DMS153 (cell line): ENCODE data around the gene TMEM131.
"Not testable (repeated sequence)": the region's sequence is repeated elsewhere in the genome, so short reads cannot be mapped to it uniquely, and the experiment has no call there.

Experiments used
- DNase-seq: peaks from one replicate; lab custom pipeline; 2025; lab: John Stamatoyannopoulos, UW

TMEM131 gene

GRCh38 chr2:97953853-97954252 is 41.9 kb downstream of the TMEM131 start:
- DNase-seq = no peak

- no peak for DNase-seq
These were observed 43.4 kb downstream of the TMEM131 start for GRCh38 chr2:97952357-97952756.

DNA sequence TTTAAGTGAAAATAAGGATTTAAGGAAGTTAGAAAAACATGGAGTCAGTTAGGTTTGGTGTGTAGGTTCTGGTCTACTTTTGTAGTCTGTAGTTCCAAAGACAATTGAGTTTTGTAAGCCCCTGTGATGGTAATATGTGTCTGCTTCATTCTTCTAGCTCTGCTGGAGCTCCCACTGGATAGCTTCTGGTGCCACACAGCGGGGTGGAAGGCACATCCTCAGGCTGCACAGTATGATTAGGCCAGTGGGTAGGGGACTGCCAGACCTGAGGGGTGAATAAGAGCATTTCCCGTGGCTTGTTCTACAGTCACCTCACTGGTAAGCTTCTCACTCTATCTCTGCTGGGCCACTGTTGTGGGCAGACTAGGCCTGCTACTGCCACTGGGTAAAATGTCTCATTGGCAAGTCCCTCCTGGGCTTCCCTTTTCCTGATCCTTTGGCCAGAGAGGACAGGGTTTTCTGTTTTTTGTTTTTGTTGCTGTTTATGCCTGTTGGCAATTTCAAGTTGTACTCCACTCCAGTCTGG is 44.5 kb downstream of the TMEM131 start:
- DNase-seq = no peak

- no peak for DNase-seq
These were observed 45.2 kb downstream of the TMEM131 start for GRCh38 chr2:97950329-97951154.

DNA sequence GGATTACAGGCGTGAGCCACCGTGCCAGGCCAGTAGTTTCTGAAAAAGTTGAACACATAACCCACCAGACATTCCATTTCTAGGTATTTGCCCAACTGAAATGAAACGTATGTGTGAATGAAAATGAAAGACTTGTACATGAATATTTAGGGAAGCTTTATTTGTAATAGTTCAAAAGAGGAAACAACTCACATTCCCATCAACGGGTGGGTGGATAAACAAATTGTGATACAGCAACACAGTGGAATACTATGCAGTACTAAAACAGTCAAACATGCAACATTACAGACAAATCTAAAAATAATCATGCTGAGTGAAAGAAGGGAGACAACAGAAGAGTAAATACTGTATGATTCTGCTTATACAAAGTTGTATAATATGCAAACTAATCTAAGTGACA is 46.8 kb downstream of the TMEM131 start:
- DNase-seq = no peak

- no peak for DNase-seq
These were observed 50.0 kb downstream of the TMEM131 start for GRCh38 chr2:97945791-97946190.

DNA sequence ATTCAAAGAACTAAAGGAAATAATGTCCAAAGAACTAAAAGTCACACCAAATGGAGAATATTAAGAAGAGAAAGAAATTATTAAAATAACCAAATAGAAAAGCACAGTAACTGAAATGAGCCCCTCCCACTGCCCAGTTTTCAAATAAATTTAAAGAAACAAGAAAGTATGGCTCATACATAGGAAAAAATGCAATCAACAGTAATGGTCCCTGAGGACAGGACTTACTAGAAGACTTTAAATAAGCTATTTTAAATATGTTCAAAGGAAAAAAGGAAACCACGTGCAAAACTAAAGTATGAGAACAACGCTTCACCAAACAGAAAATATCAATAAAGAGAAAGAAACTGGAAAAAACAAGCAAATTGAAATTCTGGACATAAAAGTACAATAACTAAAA is 58.9 kb downstream of the TMEM131 start:
- no peak for DNase-seq

DNA sequence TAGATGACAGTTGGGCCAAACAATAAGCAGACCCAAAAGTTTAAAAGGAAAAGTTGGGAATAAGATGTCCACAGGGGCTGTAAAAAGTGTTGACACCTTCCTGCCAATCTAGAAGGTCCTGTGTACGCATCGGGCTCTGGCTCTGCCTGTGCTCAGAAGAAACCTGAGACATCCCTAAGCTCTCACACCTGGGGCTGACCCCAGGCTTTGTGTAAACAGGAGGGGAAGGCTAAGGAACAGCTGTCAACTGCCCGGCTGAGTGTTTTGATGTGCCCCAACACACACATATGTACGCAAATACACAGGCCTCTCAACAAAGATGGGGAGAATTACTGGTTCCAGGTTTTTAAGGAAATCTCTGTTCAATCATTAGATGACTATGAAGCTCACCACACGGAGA is 59.5 kb downstream of the TMEM131 start:
- DNase-seq = peak; percentile 57

DNA sequence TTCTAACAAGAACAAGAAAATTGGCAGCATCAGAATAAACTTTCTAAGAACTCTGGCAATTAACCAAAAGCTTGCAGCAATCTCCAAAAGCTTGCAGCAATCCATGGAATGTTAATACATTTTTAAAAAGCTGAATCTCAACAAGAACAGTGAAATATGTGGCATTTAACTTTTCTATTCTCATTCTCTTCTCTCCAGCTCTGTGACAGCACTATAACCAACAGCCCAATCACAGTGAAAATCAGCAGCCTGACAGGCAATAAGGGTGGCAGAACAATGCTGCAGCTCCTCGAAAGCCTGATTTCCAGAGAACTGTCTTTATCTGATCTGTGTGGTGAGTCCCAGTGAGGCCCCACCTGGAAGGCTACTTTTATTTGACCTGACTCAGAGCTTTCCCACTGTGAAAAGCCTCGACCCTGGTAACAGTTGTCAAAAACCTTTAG is 60.0 kb downstream of the TMEM131 start:
- DNase-seq = no peak

GRCh38 chr2:97932975-97933662 is 62.6 kb downstream of the TMEM131 start:
- no peak for DNase-seq

- DNase-seq = no peak
These were observed 63.9 kb downstream of the TMEM131 start for GRCh38 chr2:97931858-97932225.

GRCh38 chr2:97931118-97931857 is 64.5 kb downstream of the TMEM131 start:
- DNase-seq = no peak

DNA sequence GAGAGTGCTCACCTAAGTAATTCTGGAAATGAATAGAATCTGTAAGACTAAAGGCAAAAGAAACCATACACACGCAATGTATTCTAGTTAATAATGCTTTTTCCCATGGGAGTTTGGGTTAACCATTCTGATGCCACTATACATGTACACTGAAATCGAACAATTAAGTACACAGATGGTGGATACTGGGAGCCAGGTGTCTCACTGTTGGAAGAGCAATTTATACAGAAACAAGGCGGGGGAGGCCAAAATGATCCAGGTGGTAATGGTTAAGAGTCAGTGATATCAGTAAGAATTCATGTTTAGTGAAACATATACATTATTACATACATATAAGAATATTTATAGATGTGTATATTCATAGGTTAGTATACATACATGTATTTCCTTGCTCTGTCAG is 67.2 kb downstream of the TMEM131 start:
- DNase-seq = no peak

DNA sequence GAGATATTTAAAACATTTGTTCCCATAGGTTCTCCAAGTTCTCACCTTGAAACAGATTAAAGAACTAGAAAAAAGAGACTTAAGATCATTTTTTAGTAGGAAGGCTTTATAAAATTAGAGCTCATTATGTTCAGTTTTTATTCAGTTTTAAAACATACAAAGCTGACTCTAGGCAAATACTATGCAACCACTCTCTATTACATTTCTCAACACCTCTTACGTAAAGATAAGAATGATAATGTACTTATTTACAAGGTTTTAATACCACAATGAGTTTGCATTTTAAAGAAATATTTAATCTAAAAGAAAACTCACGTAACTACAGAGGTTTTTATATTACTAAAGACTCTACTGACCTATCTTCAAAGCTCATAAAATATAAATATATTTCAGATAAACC is 68.8 kb downstream of the TMEM131 start:
- DNase-seq = no peak

GRCh38 chr2:97924194-97924593 is 71.6 kb downstream of the TMEM131 start:
- DNase-seq = no peak

DNA sequence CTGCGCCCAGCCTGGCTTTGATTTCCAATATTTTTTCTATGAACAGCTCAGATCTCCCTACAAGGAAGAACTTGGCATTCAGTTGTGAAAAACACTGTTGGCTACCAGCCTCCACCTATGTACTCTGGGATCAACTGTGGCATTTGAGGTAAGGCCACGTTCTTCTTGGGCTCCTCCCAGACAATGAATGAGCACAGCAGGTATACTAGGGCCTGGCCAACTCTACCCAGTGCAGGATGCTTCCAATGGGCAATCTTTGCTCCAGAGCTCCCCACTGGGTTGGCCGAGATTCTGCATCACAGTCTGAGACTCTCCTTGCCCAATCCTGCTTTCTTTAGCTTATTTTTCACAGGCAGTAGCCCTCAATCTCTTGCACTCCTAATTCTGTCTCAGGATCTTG is 75.9 kb downstream of the TMEM131 start:
- DNase-seq = no peak

- DNase-seq = no peak
These were observed 76.9 kb downstream of the TMEM131 start for GRCh38 chr2:97918818-97919217.

GRCh38 chr2:97917668-97918067 is 78.1 kb downstream of the TMEM131 start:
- not testable (repeated sequence) for DNase-seq

DNA sequence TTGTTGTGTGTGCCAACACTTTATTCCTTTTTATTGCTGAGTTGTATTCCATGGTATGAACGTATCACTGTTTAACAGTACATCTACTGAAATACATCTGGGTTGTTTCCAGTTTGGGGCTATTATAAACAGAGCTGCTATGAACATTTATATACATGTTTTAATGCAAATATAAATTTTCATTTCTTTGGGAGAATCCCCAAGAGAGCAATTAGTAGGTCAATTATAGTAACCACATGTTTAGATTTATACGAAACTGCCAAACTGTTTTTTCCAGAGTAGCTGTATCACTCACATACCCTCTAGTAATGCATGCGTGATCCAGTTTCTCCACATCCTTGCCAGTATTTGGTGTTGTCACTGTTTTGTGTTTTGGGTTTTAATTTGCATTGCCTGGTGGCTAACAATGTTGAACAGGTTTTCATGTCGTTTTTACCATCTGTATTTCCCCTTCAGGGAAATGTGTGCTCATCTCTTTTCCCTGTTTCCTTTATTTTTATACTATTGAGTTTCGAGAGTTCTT is 81.0 kb downstream of the TMEM131 start:
- DNase-seq = no peak

GRCh38 chr2:97913846-97914245 is 81.9 kb downstream of the TMEM131 start:
- no peak for DNase-seq

DNA sequence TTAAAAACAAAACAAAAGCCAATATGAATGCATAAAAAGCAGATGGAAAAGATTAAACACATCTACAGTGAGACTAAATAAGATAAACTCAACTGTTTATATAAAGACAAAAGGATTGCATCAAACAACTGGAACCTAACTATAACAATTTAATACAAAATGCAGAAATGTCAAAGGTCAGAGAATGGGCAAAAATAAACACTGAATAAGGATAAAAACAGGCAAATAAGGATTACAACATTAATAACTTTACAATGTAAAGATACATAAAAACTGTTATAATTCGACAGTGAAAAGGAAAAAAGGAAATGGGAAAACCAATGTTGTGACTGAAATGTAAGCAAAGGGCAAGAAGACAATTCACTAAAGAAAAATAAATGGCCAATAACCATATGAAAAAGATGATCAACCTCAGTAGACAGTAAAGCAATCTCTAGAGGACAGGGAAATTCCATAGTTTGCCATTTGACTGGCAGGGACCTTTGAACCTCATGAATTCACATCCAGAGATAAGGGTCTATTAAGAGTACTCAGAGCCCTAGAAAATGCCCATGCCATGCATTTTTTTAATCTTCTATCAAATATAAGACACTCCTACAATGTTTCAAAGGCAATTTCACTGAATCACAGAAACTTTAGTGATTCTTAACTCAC is 83.7 kb downstream of the TMEM131 start:
- DNase-seq = no peak
